ENCODE results near the gene ARPC1B. TPM values are rescaled to one million over a fixed set of nuclear protein-coding genes. Genes with fewer than 3 reads are reported as not detected.

ARPC1B gene
- total and polyA plus RNA-seq, 2 of the 8 experiments (the other 6 are each of a cell fraction or from before 2014, with no cell fraction given), result 64.5 to 115 TPM

DNA sequence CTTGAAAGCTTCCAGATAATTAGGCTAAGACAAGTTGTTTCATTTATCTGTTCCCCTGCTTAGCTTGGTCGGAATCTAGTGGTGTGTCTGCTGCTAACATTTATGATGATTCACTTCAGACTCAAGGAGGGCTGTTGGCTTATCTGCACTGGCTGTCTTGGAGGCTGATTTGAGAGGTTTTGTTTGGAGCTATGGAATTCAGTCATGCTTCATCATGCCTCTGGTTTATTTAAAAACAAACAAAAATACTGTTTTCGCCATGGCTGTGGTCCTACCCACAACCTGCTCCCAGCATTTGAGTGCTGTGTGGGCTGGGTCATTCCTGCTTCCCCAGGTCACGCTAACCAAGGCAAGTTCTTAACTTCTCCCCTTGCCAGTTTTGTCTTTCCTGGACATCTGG is 11.7 kb upstream of the ARPC1B start:
- CTCF ChIA-PET (ENCODE audit: partially characterized antibody), result interaction anchor here (0.6 to 1.5 kb wide), 5 partner anchors 9 to 31 kb away, joined by 3 to 4 read pairs (median 3); no protein-coding TSS in a partner anchor

More for the DNA sequence above, 11.7 kb upstream of the ARPC1B start:
- Histone ChIP-seq H2AK5ac (ENCODE audit: low read depth, low read length) (no peak overlapping the region), H3K27ac (ENCODE audit: low read depth, low read length) (no peak overlapping the region), H3K9ac (replicated peaks in 1 of 4; ENCODE audit: extremely low read depth in 1 of 4, low read depth in 3 of 4, low read length in 3 of 4) (no peak overlapping the region), H3K79me2 (ENCODE audit: control insufficient read depth in 1 of 2, insufficient read depth in 2 of 2, low read length in 2 of 2) (no peaks in the 10 kb centered on the region), H3K23ac (ENCODE audit: insufficient read length) (no peak overlapping the region), H2BK120ac (replicated peaks; ENCODE audit: low read depth, low read length) (no peak overlapping the region), H3K79me1 (ENCODE audit: low read depth, low read length) (no peaks in the 10 kb centered on the region), H2BK15ac (ENCODE audit: low read length) (no peak overlapping the region), H4K5ac (ENCODE audit: insufficient read length, low read depth, low read length) (no peak overlapping the region), H3K14ac (ENCODE audit: insufficient read length) (no peak overlapping the region), H4K8ac (ENCODE audit: extremely low read depth, insufficient read depth, low read length) (no peak overlapping the region), H4K91ac (replicated peaks; ENCODE audit: insufficient read length, low read length) (no peak overlapping the region), H3K4me3 (ENCODE audit: extremely low read depth in 1 of 4, insufficient read depth in 2 of 4, low read depth in 3 of 4, low read length in 4 of 4) (no peak overlapping the region), H2BK5ac (ENCODE audit: low read depth, low read length) (no peak overlapping the region), H2AFZ (ENCODE audit: low read length) (no peak overlapping the region), H2BK20ac (ENCODE audit: low read length) (no peak overlapping the region), H3K4me2 (ENCODE audit: insufficient read depth in 1 of 2, low read depth in 2 of 2, low read length in 2 of 2) (no peak overlapping the region), H3K18ac (ENCODE audit: extremely low read depth, low read length) (no peak overlapping the region), H3K23me2 (ENCODE audit: low read depth, low read length) (no peaks in the 10 kb centered on the region), H2BK12ac (ENCODE audit: low read depth, low read length) (no peak overlapping the region), H3K4ac (replicated peaks; ENCODE audit: insufficient read length, low read depth, low read length) (no peak overlapping the region), H3K36me3 (ENCODE audit: control insufficient read depth in 2 of 4, insufficient read depth in 4 of 4, low read length in 3 of 4) (peaks cover 6 to 28% (median 15%) of the 10 kb centered on the region in 4 experiments; a peak in 6 of 8 replicates), H3K27me3 (replicated peaks in 1 of 4; ENCODE audit: control insufficient read depth in 3 of 4, extremely low read depth in 1 of 4, insufficient read depth in 3 of 4, low read length in 3 of 4) (no peaks in the 10 kb centered on the region), H3K56ac (replicated peaks; ENCODE audit: insufficient read length, low read depth, low read length) (no peak overlapping the region), H4K20me1 (replicated peaks in 1 of 2; ENCODE audit: control insufficient read depth in 1 of 2, insufficient read depth in 2 of 2, low read length in 2 of 2) (peaks cover 0 to 4% of the 10 kb centered on the region in 2 experiments), H3K4me1 (replicated peaks in 1 of 4; ENCODE audit: control insufficient read depth in 3 of 4, insufficient read depth in 4 of 4, low read length in 3 of 4) (peaks cover 0 to 9% (median 5%) of the 10 kb centered on the region in 4 experiments; a peak in 6 of 7 replicates), H3K9me3 (ENCODE audit: insufficient read depth in 2 of 2, low read depth in 1 of 2, low read length in 1 of 2) (no peaks in the 10 kb centered on the region)
- POLR2A ChIA-PET (ENCODE audit: partially characterized antibody), result interaction anchor here (0.7 kb wide), 1 partner anchor 33 kb away, joined by 3 read pairs; no protein-coding TSS in a partner anchor
- no peak for DNase-seq (ENCODE audit: low read depth in 1 of 2, low spot score in 2 of 2)
- TF ChIP-seq GTF2F1 (IDR thresholded peaks at IDR 0.05; ENCODE audit: borderline replicate concordance, low read depth, low read length) (no peak), PHF8 (conservative IDR thresholded peaks at IDR 0.05; ENCODE audit: low read depth, low read length) (no peak), MAFK (IDR thresholded peaks at IDR 0.05; ENCODE audit: low read depth, low read length) (no peak), POLR2AphosphoS5 (IDR thresholded peaks at IDR 0.05; ENCODE audit: low read depth, low read length) (no peak)
- no peak for FAIRE-seq
- 90% methylated on average over 3 of the region's 3 CpGs; no CpG with 5 or more reads in 1 of the 2 experiments for WGBS, 2 experiments (ENCODE audit: extremely low coverage in 1 of 2, insufficient coverage in 1 of 2, insufficient read length in 1 of 2, insufficient replicate concordance in 2 of 2, low coverage in 1 of 2, low lambda C conversion rate in 2 of 2, missing lambda C conversion rate in 1 of 2)

Data from H1 (cell line).